Measurements from ENCODE around the gene PRDX5. TPM values are rescaled to one million over a fixed set of nuclear protein-coding genes. Genes with fewer than 3 reads are reported as not detected.
"Not testable (repeated sequence)": the region's sequence is repeated elsewhere in the genome, so short reads cannot be mapped to it uniquely, and the experiment has no call there.

PRDX5 gene
- total RNA-seq, 1 experiment from 2014 or later = 274 TPM

DNA sequence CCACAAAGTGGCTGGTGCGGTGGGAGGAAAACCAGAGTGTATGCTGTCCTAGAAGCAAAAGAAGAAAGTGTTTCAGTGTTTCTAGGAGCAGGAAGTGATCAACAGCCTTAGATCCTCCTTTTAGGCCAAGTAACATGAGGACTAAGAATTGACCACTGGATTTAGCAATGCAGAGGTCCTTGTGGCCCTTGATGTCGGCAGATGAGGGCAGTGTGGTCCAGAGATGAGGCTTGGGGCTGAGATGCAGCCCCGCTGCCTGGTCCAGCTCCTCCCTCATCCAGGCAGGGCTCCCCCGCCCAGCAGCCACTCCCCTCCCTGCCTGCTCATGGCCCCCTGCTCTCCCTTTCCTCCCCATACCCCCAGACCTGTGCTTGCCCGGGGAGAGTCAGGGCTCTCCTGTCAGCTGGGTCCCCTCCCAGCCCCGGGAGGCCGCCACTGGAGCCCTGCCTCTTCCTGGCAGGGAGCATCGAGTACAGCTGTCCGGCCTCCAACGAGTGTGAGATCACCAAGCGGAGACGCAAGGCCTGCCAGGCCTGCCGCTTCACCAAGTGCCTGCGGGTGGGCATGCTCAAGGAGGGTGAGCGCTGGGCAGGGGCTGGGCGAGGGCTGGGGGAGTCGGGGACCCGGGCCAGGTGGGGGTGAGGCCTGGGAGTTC lies 4.3 kb upstream of the PRDX5 start:
- H3K36me3 Mint-ChIP-seq (ENCODE audit: insufficient read depth, unreplicated experiment) = peaks cover 71% of the 10 kb centered on the region
- no peak for DNase-seq (ENCODE audit: unreplicated experiment)
- H3K4me3 Mint-ChIP-seq (ENCODE audit: unreplicated experiment) = no peak overlapping the region
- no peaks in the 10 kb centered on the region for H3K27me3 Mint-ChIP-seq (ENCODE audit: insufficient read depth, unreplicated experiment)
- TF ChIP-seq, protein P1, sequence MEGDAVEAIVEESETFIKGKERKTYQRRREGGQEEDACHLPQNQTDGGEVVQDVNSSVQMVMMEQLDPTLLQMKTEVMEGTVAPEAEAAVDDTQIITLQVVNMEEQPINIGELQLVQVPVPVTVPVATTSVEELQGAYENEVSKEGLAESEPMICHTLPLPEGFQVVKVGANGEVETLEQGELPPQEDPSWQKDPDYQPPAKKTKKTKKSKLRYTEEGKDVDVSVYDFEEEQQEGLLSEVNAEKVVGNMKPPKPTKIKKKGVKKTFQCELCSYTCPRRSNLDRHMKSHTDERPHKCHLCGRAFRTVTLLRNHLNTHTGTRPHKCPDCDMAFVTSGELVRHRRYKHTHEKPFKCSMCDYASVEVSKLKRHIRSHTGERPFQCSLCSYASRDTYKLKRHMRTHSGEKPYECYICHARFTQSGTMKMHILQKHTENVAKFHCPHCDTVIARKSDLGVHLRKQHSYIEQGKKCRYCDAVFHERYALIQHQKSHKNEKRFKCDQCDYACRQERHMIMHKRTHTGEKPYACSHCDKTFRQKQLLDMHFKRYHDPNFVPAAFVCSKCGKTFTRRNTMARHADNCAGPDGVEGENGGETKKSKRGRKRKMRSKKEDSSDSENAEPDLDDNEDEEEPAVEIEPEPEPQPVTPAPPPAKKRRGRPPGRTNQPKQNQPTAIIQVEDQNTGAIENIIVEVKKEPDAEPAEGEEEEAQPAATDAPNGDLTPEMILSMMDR (IDR thresholded peaks at IDR 0.05; ENCODE audit: unreplicated experiment) = no peak
- intact Hi-C loops (cut with micrococcal nuclease) = no loop called here
- ChIA-PET CTCF (interaction anchor here (1.0 to 10.2 kb wide), 6 partner anchors 9 to 135 kb away, joined by 3 to 148 read pairs (median 4); partner anchors contain the start of gene RPS6KA4), POLR2A (interaction anchor here (0.6 to 5.8 kb wide), 4 partner anchors 11 to 67 kb away, joined by 3 to 64 read pairs (median 5); partner anchors contain the start of genes ESRRA and PPP1R14B)
- no peaks in the 10 kb centered on the region for H3K9me3 Mint-ChIP-seq (ENCODE audit: unreplicated experiment)
- peaks cover 15% of the 10 kb centered on the region for H3K4me1 Mint-ChIP-seq (ENCODE audit: insufficient read depth, unreplicated experiment)
- no TSS peak for BruUV-seq (replicated peaks)
- peak overlapping the region; percentile 61 for H3K27ac Mint-ChIP-seq (ENCODE audit: low read depth, unreplicated experiment)

DNA sequence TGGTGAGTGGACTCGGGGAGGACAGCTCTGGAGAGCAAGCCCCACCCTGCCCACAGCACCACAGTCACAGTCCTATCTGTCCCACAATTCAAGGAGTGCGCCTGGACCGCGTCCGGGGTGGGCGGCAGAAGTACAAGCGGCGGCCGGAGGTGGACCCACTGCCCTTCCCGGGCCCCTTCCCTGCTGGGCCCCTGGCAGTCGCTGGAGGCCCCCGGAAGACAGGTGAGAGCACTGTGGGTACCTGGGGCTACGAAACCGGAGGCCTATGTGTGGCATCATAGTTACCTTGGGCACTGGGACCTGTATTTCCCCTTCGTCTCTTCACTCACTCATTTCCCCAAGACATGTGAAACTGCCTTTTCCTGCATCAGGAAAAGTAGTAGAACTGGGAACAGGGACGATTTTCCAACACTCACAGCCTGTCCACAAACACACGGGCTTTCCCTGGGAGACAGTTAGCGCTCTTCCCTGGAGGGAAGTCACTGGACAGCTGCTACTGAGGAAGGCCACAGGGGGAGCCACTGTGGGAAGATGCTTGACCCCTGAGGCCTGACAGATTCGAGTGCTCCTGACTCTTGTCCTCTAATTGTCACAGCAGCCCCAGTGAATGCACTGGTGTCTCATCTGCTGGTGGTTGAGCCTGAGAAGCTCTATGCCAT lies 3.6 kb upstream of the PRDX5 start:
- intact Hi-C loops (cut with micrococcal nuclease) = no loop called here
- no peak overlapping the region for H3K4me3 Mint-ChIP-seq (ENCODE audit: unreplicated experiment)

DNA sequence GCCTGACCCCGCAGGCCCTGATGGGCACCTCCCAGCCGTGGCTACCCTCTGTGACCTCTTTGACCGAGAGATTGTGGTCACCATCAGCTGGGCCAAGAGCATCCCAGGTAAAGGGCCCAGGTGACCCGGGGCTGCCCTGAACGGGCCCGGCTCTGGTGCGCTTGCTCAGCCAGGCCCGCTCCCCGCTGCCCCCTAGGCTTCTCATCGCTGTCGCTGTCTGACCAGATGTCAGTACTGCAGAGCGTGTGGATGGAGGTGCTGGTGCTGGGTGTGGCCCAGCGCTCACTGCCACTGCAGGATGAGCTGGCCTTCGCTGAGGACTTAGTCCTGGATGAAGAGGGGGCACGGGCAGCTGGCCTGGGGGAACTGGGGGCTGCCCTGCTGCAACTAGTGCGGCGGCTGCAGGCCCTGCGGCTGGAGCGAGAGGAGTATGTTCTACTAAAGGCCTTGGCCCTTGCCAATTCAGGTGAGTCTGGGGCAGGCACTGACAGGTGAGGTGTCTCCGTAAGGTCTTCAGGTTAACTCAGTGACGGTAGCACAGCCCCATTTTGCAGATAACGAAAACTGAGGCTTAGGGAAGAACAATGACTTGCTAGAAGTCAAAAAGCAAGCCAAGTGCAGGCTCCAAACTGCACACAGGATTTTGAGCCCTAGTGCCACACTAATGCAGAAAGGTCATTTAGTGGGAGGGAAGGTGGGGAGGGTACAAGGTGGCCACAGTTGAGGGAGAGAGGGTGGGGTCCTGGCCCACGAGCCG lies 2.9 kb upstream of the PRDX5 start:
- TF ChIP-seq, protein P1 (IDR thresholded peaks at IDR 0.05; ENCODE audit: unreplicated experiment) = no peak

More for the DNA sequence above, 3.6 kb upstream of the PRDX5 start:
- BruUV-seq (replicated peaks) = no TSS peak
- ChIA-PET CTCF (interaction anchor here (1.0 to 10.2 kb wide), 4 partner anchors 17 to 135 kb away, joined by 3 to 148 read pairs (median 49); partner anchors contain the start of gene RPS6KA4), POLR2A (interaction anchor here (1.3 to 5.8 kb wide), 2 partner anchors 11 to 68 kb away, joined by 5 to 64 read pairs; partner anchors contain the start of genes ESRRA and PPP1R14B)
- Mint-ChIP-seq H3K36me3 (ENCODE audit: insufficient read depth, unreplicated experiment) (peaks cover 65% of the 10 kb centered on the region), H3K4me1 (ENCODE audit: insufficient read depth, unreplicated experiment) (peaks cover 21% of the 10 kb centered on the region), H3K9me3 (ENCODE audit: unreplicated experiment) (no peaks in the 10 kb centered on the region), H3K27me3 (ENCODE audit: insufficient read depth, unreplicated experiment) (no peaks in the 10 kb centered on the region), H3K27ac (ENCODE audit: low read depth, unreplicated experiment) (no peak overlapping the region)
- DNase-seq (ENCODE audit: unreplicated experiment) = no peak
- TF ChIP-seq, protein P1 (IDR thresholded peaks at IDR 0.05; ENCODE audit: unreplicated experiment) = no peak

DNA sequence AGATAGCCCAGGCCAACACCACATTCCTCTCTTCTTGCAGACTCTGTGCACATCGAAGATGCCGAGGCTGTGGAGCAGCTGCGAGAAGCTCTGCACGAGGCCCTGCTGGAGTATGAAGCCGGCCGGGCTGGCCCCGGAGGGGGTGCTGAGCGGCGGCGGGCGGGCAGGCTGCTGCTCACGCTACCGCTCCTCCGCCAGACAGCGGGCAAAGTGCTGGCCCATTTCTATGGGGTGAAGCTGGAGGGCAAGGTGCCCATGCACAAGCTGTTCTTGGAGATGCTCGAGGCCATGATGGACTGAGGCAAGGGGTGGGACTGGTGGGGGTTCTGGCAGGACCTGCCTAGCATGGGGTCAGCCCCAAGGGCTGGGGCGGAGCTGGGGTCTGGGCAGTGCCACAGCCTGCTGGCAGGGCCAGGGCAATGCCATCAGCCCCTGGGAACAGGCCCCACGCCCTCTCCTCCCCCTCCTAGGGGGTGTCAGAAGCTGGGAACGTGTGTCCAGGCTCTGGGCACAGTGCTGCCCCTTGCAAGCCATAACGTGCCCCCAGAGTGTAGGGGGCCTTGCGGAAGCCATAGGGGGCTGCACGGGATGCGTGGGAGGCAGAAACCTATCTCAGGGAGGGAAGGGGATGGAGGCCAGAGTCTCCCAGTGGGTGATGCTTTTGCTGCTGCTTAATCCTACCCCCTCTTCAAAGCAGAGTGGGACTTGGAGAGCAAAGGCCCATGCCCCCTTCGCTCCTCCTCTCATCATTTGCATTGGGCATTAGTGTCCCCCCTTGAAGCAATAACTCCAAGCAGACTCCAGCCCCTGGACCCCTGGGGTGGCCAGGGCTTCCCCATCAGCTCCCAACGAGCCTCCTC lies 2.0 kb upstream of the PRDX5 start:
- Mint-ChIP-seq H3K4me1 (ENCODE audit: insufficient read depth, unreplicated experiment) (peaks cover 35% of the 10 kb centered on the region), H3K36me3 (ENCODE audit: insufficient read depth, unreplicated experiment) (peaks cover 57% of the 10 kb centered on the region), H3K27ac (ENCODE audit: low read depth, unreplicated experiment) (peak overlapping the region; percentile 93), H3K4me3 (ENCODE audit: unreplicated experiment) (peak overlapping the region; percentile 86)
- H3K9me3 Mint-ChIP-seq (ENCODE audit: unreplicated experiment); BruUV-seq (replicated peaks); H3K27me3 Mint-ChIP-seq (ENCODE audit: insufficient read depth, unreplicated experiment); intact Hi-C loops (cut with micrococcal nuclease); DNase-seq (ENCODE audit: unreplicated experiment): not testable (repeated sequence)
- CTCF ChIA-PET = interaction anchor here (0.5 to 10.2 kb wide), 11 partner anchors 8 to 98 kb away, joined by 3 to 148 read pairs (median 6); partner anchors contain the start of gene RPS6KA4
- POLR2A ChIA-PET = interaction anchor here (0.6 to 5.8 kb wide), 14 partner anchors 8 to 840 kb away, joined by 3 to 285 read pairs (median 28); partner anchors contain the start of genes BAD, CCDC88B, ESRRA and GPR137

More for the DNA sequence above, 2.9 kb upstream of the PRDX5 start:
- no peak overlapping the region for H3K27ac Mint-ChIP-seq (ENCODE audit: low read depth, unreplicated experiment)
- no peaks in the 10 kb centered on the region for H3K27me3 Mint-ChIP-seq (ENCODE audit: insufficient read depth, unreplicated experiment)
- H3K36me3 Mint-ChIP-seq (ENCODE audit: insufficient read depth, unreplicated experiment) = peaks cover 59% of the 10 kb centered on the region
- peaks cover 28% of the 10 kb centered on the region for H3K4me1 Mint-ChIP-seq (ENCODE audit: insufficient read depth, unreplicated experiment)
- no peaks in the 10 kb centered on the region for H3K9me3 Mint-ChIP-seq (ENCODE audit: unreplicated experiment)
- CTCF ChIA-PET = interaction anchor here (1.5 to 10.2 kb wide), 3 partner anchors 16 to 134 kb away, joined by 3 to 148 read pairs (median 95); partner anchors contain the start of gene RPS6KA4
- POLR2A ChIA-PET = interaction anchor here (1.3 to 5.8 kb wide), 3 partner anchors 12 to 69 kb away, joined by 5 to 285 read pairs (median 64); partner anchors contain the start of genes CCDC88B, ESRRA and PPP1R14B
- DNase-seq (ENCODE audit: unreplicated experiment) = no peak
- H3K4me3 Mint-ChIP-seq (ENCODE audit: unreplicated experiment) = no peak overlapping the region
- BruUV-seq (replicated peaks) = no TSS peak
- intact Hi-C loops (cut with micrococcal nuclease) = no loop called here

Measured in MCF 10A (cell line).